AG09309 (cell line): ENCODE results near the gene VWA3B.
"Not testable (repeated sequence)": the region's sequence is repeated elsewhere in the genome, so short reads cannot be mapped to it uniquely, and the experiment has no call there.

Experiments
- DNase-seq: peaks from one replicate; pipeline ENCODE4 v3.0.0-alpha.2; 2010; ENCODE audit warnings: low read depth
- H3K4me3 ChIP-seq: 2 replicates; pipeline ENCODE4 v1.5.1; 2011; ENCODE audit warnings: mild to moderate bottlenecking, low read depth, low read length, moderate library complexity; ENCODE audit not compliant: control insufficient read depth
- CTCF ChIP-seq: IDR thresholded peaks from 2 replicates; pipeline ENCODE4 v1.5.1; 2011; ENCODE audit warnings: mild to moderate bottlenecking, low read depth, low read length, inconsistent platforms; ENCODE audit not compliant: insufficient read depth, control insufficient read depth; ENCODE audit errors: missing control alignments

The VWA3B gene

GRCh38 chr2:98127229-98127989 lies 40.4 kb downstream of the VWA3B start:
- TF ChIP-seq CTCF = no peak
- DNase-seq = no peak
- H3K4me3 ChIP-seq = no peak overlapping the region

- no peak overlapping the region for H3K4me3 ChIP-seq
- TF ChIP-seq CTCF = no peak
Observed at GRCh38 chr2:98128556-98129109, 41.7 kb downstream of the VWA3B start.

GRCh38 chr2:98130073-98130472 lies 43.1 kb downstream of the VWA3B start:
- H3K4me3 ChIP-seq, DNase-seq: not testable (repeated sequence)

More at GRCh38 chr2:98128556-98129109, 41.7 kb downstream of the VWA3B start:
- no peak for DNase-seq

DNA sequence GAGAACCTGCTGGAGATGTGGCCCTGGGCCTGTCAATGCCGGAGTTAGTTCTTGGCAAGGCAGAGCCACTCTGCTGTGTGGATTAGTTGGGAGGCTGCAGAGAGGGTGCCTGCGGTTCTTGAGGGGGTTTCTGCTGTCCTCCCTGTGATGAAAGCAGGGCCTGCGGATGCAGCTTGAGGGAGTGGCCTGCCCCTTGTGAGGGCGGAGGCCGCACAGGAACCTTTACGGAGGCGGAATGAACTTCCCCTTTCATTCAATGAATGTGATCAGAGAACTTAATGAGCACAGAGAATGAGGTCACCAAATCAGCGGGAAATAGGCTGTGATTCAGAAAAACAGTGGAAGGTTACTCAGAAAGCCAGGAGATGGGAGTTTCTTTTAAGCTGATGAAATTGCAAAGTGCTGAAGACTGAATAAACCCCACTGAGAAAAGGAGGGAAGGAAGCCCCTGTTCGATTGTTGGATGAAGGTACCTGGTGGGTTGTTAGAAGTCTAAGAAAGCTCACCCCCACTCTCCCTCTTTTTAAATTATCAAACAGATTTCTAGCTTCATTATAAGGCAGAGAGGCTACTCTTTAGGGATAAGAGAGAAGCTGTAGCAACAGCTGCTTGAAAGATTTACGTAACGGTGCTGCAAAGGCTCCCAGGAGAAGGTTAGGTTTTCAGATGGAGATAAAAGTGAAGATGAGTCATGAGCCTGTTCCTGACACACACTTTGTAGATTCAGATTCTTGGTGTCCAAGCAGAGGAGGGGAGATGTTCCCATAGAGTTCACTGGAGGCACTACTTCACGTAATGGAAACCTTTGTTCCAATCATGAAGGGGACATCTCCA lies 47.4 kb downstream of the VWA3B start:
- TF ChIP-seq CTCF = no peak
- H3K4me3 ChIP-seq = no peak overlapping the region
- no peak for DNase-seq

DNA sequence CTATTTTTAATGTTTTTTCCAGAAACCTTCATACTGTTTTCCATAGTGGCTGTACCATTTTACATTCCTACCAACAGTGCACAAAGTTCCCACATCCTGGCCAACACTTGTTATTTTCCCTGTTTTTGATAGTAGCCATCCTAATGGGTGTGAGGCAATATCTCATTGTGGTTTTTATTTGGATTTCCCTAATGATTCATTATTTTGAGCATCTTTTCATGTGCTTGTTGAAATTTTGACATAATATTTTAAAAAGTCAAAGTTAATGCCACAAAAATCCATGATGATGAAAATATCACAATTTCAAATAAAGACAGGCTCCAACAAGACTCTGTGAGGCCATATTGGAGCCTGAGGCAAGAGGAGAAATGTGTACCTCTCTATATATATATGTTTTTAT lies 50.2 kb downstream of the VWA3B start:
- no peak overlapping the region for H3K4me3 ChIP-seq
- no peak for DNase-seq
- TF ChIP-seq CTCF = no peak

DNA sequence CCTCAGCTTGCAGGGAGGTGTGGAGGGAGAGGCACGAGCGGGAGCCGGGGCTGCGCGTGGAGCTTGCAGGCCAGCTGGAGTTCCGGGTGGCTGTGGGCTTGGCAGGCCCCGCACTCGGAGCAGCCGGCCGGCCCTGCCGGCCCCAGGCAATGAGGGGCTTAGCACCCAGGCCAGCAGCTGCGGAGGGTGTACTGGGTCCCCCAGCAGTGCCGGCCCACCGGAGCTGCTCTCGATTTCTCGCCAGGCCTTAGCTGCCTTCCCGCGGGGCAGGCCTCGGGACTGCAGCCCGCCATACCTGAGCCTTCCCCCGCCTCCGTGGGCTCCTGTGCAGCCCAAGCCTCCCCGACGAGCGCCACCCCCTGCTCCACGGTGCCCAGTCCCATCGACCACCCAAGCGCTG lies 52.0 kb downstream of the VWA3B start:
- not testable (repeated sequence) for H3K4me3 ChIP-seq

GRCh38 chr2:98140210-98140609 lies 53.2 kb downstream of the VWA3B start:
- no peak for TF ChIP-seq CTCF
- DNase-seq = no peak
- no peak overlapping the region for H3K4me3 ChIP-seq

More for the DNA sequence above, 52.0 kb downstream of the VWA3B start:
- DNase-seq = not testable (repeated sequence)
